WTC11 (cell line): ENCODE measurements around the gene MYO18B. TPM values are rescaled to one million over a fixed set of nuclear protein-coding genes. Genes with fewer than 3 reads are reported as not detected.

ENCODE experiments used
- ATAC-seq: fragments of 200-7000 bp; cut with Tn5 transposase; 2 replicates; pipeline ENCODE4 v1.10.0; 2021; ENCODE audit warnings: mild to moderate bottlenecking, moderate library complexity
- CTCF ChIA-PET: fragments of 300-600 bp; sonication (Branson Sonifier 250); formaldehyde crosslinking; loops from one replicate; lab custom pipeline; 2021; ENCODE audit warnings: antibody characterized with exemption; lab: Charles Lee
- POLR2A ChIA-PET: fragments of 350-600 bp; sonication (Branson Sonifier 250); formaldehyde crosslinking; loops from one replicate; lab custom pipeline; 2021; ENCODE audit warnings: antibody characterized with exemption; lab: Charles Lee
- DNase-seq: peaks from one replicate; pipeline ENCODE4 v3.0.0; 2021; ENCODE audit warnings: low spot score
- H3K27ac Mint-ChIP-seq: 2 replicates; pipeline ENCODE4 v1.8.0; 2021; ENCODE audit warnings: mixed read lengths
- H3K27me3 Mint-ChIP-seq: 2 replicates; pipeline ENCODE4 v1.8.0; 2021; ENCODE audit warnings: low read depth, mild to moderate bottlenecking, moderate library complexity, mixed read lengths
- H3K36me3 Mint-ChIP-seq: 2 replicates; pipeline ENCODE4 v1.8.0; 2021; ENCODE audit warnings: mixed read lengths
- H3K4me1 Mint-ChIP-seq: 2 replicates; pipeline ENCODE4 v1.8.0; 2022; ENCODE audit warnings: mixed read lengths
- H3K4me3 Mint-ChIP-seq: 2 replicates; pipeline ENCODE4 v1.8.0; 2021; ENCODE audit warnings: mild to moderate bottlenecking, moderate library complexity, mixed read lengths
- H3K9me3 Mint-ChIP-seq: 2 replicates; pipeline ENCODE4 v1.8.0; 2021; ENCODE audit warnings: mixed read lengths
- EMX1 ChIP-seq: fragments of 250-450 bp; sonication (Bioruptor Pico); IDR thresholded peaks from 2 replicates; pipeline ENCODE4 v1.8.0; 2021; ENCODE audit warnings: mild to moderate bottlenecking
- FOXK1 ChIP-seq: sonication (generic); formaldehyde crosslinking; IDR thresholded peaks from 2 replicates; pipeline ENCODE4 v1.8.0; 2022; ENCODE audit warnings: mild to moderate bottlenecking, moderate library complexity, missing genetic modification reagents
- FOXP1 ChIP-seq: sonication (generic); formaldehyde crosslinking; IDR thresholded peaks from 2 replicates; pipeline ENCODE4 v1.8.0; 2022; ENCODE audit warnings: missing genetic modification reagents, mild to moderate bottlenecking, moderate library complexity, borderline replicate concordance
- KAT7 ChIP-seq: sonication (generic); formaldehyde crosslinking; IDR thresholded peaks from 2 replicates; pipeline ENCODE4 v1.8.1; 2023; ENCODE audit warnings: missing genetic modification reagents, mild to moderate bottlenecking, borderline replicate concordance
- MAX ChIP-seq: sonication (generic); formaldehyde crosslinking; IDR thresholded peaks from 2 replicates; pipeline ENCODE4 v1.8.0; 2022; ENCODE audit warnings: mild to moderate bottlenecking, missing genetic modification reagents
- NR2C2 ChIP-seq: sonication (generic); formaldehyde crosslinking; IDR thresholded peaks from 2 replicates; pipeline ENCODE4 v1.8.0; 2022; ENCODE audit warnings: mild to moderate bottlenecking, missing genetic modification reagents
- OVOL2 ChIP-seq: fragments of 250-450 bp; sonication (Bioruptor Pico); IDR thresholded peaks from 2 replicates; pipeline ENCODE4 v1.9.0; 2021; ENCODE audit warnings: mild to moderate bottlenecking, borderline replicate concordance
- RELA ChIP-seq: sonication (generic); formaldehyde crosslinking; IDR thresholded peaks from 2 replicates; pipeline ENCODE4 v1.8.1; 2022; ENCODE audit warnings: missing genetic modification reagents, mild to moderate bottlenecking, borderline replicate concordance
- TCF7 ChIP-seq: sonication (generic); formaldehyde crosslinking; IDR thresholded peaks from 2 replicates; pipeline ENCODE4 v1.8.0; 2022; ENCODE audit warnings: mild to moderate bottlenecking, low read depth, missing genetic modification reagents, moderate library complexity
- ZBTB43 ChIP-seq: sonication (generic); formaldehyde crosslinking; IDR thresholded peaks from 2 replicates; pipeline ENCODE4 v1.8.1; 2023; ENCODE audit warnings: mild to moderate bottlenecking, missing genetic modification reagents
- ZNF219 ChIP-seq: sonication (generic); formaldehyde crosslinking; IDR thresholded peaks from 2 replicates; pipeline ENCODE4 v1.8.0; 2023; ENCODE audit warnings: missing genetic modification reagents, mild to moderate bottlenecking, borderline replicate concordance
- ZNF263 ChIP-seq: sonication (generic); formaldehyde crosslinking; IDR thresholded peaks from 2 replicates; pipeline ENCODE4 v1.8.1; 2022; ENCODE audit warnings: low read depth, mild to moderate bottlenecking, moderate library complexity, missing genetic modification reagents
- ZNF317 ChIP-seq: sonication (generic); formaldehyde crosslinking; IDR thresholded peaks from 2 replicates; pipeline ENCODE4 v1.8.1; 2023; ENCODE audit warnings: low read depth, mild to moderate bottlenecking, moderate library complexity, missing genetic modification reagents, borderline replicate concordance
- ZNF532 ChIP-seq: fragments of 250-450 bp; sonication (Bioruptor Pico); IDR thresholded peaks from 2 replicates; pipeline ENCODE4 v1.9.0; 2021; ENCODE audit warnings: mild to moderate bottlenecking, borderline replicate concordance
- total RNA-seq: library from RNA; stranded (reverse); gene quantifications from 3 replicates; pipeline ENCODE4 v1.2.3, GENCODE V29; 2021
- TF ChIP-seq, protein P1 (sequence below): fragments of 200-600 bp; IDR thresholded peaks from 2 replicates; pipeline ENCODE4 v1.8.0; 2022; ENCODE audit warnings: antibody characterized with exemption
- TF ChIP-seq, protein P2 (sequence below): sonication (generic); formaldehyde crosslinking; conservative IDR thresholded peaks from 2 replicates; pipeline ENCODE4 v1.8.1; 2022; ENCODE audit warnings: mild to moderate bottlenecking, missing genetic modification reagents
- TF ChIP-seq, protein P3 (sequence below): sonication (generic); formaldehyde crosslinking; IDR thresholded peaks from 2 replicates; pipeline ENCODE4 v1.8.0; 2022; ENCODE audit warnings: mild to moderate bottlenecking, missing genetic modification reagents
- TF ChIP-seq, protein P4 (sequence below): sonication (generic); formaldehyde crosslinking; IDR thresholded peaks from 2 replicates; pipeline ENCODE4 v1.8.1; 2023; ENCODE audit warnings: mild to moderate bottlenecking, missing genetic modification reagents, moderate library complexity
- TF ChIP-seq, protein P5 (sequence below): sonication (generic); formaldehyde crosslinking; IDR thresholded peaks from 2 replicates; pipeline ENCODE4 v1.8.1; 2022; ENCODE audit warnings: missing genetic modification reagents, borderline replicate concordance

The MYO18B gene
- total RNA-seq, 1 experiment from 2014 or later = 0.96 TPM

GRCh38 chr22:25848954-25849353 is 107.0 kb downstream of the MYO18B start:
- Mint-ChIP-seq H3K4me1 (no peaks in the 10 kb centered on the region), H3K9me3 (peaks cover 4% of the 10 kb centered on the region; the same call in 1 of the 2 replicates), H3K36me3 (no peaks in the 10 kb centered on the region), H3K27ac (no peak overlapping the region), H3K4me3 (no peak overlapping the region), H3K27me3 (no peaks in the 10 kb centered on the region; the same call in 1 of the 2 replicates)
- ATAC-seq (no peak), DNase-seq (no peak)
- POLR2A ChIA-PET = interaction anchor here (0.7 kb wide), 1 partner anchor 9 kb away, joined by 3 read pairs; no protein-coding TSS in a partner anchor
- TF ChIP-seq MAX (no peak), OVOL2 (CRISPR knock-in tag) (no peak), ZNF263 (CRISPR knock-in tag) (no peak), EMX1 (CRISPR knock-in tag) (no peak), ZNF532 (no peak), ZNF219 (CRISPR knock-in tag) (no peak), KAT7 (no peak), ZBTB43 (CRISPR knock-in tag) (no peak), NR2C2 (no peak)
- TF ChIP-seq, protein P1, sequence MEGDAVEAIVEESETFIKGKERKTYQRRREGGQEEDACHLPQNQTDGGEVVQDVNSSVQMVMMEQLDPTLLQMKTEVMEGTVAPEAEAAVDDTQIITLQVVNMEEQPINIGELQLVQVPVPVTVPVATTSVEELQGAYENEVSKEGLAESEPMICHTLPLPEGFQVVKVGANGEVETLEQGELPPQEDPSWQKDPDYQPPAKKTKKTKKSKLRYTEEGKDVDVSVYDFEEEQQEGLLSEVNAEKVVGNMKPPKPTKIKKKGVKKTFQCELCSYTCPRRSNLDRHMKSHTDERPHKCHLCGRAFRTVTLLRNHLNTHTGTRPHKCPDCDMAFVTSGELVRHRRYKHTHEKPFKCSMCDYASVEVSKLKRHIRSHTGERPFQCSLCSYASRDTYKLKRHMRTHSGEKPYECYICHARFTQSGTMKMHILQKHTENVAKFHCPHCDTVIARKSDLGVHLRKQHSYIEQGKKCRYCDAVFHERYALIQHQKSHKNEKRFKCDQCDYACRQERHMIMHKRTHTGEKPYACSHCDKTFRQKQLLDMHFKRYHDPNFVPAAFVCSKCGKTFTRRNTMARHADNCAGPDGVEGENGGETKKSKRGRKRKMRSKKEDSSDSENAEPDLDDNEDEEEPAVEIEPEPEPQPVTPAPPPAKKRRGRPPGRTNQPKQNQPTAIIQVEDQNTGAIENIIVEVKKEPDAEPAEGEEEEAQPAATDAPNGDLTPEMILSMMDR = no peak
- TF ChIP-seq, protein P2, sequence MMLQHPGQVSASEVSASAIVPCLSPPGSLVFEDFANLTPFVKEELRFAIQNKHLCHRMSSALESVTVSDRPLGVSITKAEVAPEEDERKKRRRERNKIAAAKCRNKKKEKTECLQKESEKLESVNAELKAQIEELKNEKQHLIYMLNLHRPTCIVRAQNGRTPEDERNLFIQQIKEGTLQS (CRISPR knock-in tag) = no peak
- TF ChIP-seq, protein P3, sequence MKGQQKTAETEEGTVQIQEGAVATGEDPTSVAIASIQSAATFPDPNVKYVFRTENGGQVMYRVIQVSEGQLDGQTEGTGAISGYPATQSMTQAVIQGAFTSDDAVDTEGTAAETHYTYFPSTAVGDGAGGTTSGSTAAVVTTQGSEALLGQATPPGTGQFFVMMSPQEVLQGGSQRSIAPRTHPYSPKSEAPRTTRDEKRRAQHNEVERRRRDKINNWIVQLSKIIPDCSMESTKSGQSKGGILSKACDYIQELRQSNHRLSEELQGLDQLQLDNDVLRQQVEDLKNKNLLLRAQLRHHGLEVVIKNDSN (CRISPR knock-in tag) = no peak
- CTCF ChIA-PET = no interaction called here

DNA sequence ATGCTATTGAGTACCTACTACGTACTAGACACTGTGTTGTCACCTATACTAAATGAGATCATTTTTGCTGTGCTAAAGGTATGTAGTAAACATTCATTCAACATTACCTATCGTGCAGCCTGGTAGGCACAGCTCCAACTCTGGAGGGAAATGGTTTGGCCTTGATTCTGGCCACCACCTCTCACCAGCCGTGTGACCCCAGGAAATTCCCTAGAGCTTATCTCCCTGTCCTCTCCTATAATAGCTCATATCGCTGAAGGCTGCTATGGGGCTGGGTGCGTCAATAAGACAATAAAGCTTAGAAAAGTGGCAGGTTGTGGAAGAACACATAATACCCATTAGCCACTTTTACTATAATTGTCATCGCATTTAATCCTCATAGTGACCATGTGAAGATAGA is 107.5 kb downstream of the MYO18B start:
- H3K4me3 Mint-ChIP-seq = no peak overlapping the region
- no peak for ATAC-seq

More for the DNA sequence above, 107.5 kb downstream of the MYO18B start:
- CTCF ChIA-PET = no interaction called here
- no peak for TF ChIP-seq RELA (CRISPR knock-in tag)
- TF ChIP-seq, protein P4, sequence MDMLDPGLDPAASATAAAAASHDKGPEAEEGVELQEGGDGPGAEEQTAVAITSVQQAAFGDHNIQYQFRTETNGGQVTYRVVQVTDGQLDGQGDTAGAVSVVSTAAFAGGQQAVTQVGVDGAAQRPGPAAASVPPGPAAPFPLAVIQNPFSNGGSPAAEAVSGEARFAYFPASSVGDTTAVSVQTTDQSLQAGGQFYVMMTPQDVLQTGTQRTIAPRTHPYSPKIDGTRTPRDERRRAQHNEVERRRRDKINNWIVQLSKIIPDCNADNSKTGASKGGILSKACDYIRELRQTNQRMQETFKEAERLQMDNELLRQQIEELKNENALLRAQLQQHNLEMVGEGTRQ (CRISPR knock-in tag) = no peak
- TF ChIP-seq FOXP1 = no peak
- no peak for TF ChIP-seq ZNF317 (CRISPR knock-in tag)
- TF ChIP-seq, protein P2 (CRISPR knock-in tag) = no peak
- TF ChIP-seq, protein P3 (CRISPR knock-in tag) = no peak
- TF ChIP-seq, protein P5, sequence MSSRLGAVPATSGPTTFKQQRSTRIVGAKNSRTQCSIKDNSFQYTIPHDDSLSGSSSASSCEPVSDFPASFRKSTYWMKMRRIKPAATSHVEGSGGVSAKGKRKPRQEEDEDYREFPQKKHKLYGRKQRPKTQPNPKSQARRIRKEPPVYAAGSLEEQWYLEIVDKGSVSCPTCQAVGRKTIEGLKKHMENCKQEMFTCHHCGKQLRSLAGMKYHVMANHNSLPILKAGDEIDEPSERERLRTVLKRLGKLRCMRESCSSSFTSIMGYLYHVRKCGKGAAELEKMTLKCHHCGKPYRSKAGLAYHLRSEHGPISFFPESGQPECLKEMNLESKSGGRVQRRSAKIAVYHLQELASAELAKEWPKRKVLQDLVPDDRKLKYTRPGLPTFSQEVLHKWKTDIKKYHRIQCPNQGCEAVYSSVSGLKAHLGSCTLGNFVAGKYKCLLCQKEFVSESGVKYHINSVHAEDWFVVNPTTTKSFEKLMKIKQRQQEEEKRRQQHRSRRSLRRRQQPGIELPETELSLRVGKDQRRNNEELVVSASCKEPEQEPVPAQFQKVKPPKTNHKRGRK = no peak
- TF ChIP-seq TCF7 (CRISPR knock-in tag) = no peak
- TF ChIP-seq FOXK1 (CRISPR knock-in tag) = no peak
- TF ChIP-seq MAX = no peak
- TF ChIP-seq, all 79 proteins: peak for 0
- POLR2A ChIA-PET = no interaction called here
- H3K4me1 Mint-ChIP-seq = no peaks in the 10 kb centered on the region
- DNase-seq = no peak
- H3K36me3 Mint-ChIP-seq = no peaks in the 10 kb centered on the region
- peaks cover 4% of the 10 kb centered on the region; the same call in 1 of the 2 replicates for H3K9me3 Mint-ChIP-seq
- H3K27ac Mint-ChIP-seq = no peak overlapping the region
- no peaks in the 10 kb centered on the region; the same call in 1 of the 2 replicates for H3K27me3 Mint-ChIP-seq
